ENCODE results near the gene C3orf52.

Gene C3orf52

GRCh38 chr3:112086875-112087524, 811 bp downstream of the C3orf52 start:
- DNase-seq, result peak; percentile 46

- DNase-seq, result no peak
These were observed 1.6 kb downstream of the C3orf52 start for GRCh38 chr3:112087746-112088145.

GRCh38 chr3:112088944-112089343, 2.8 kb downstream of the C3orf52 start:
- DNase-seq, result no peak

GRCh38 chr3:112089956-112090886, 4.0 kb downstream of the C3orf52 start:
- DNase-seq, result peak; percentile 83

GRCh38 chr3:112090887-112091586, 4.8 kb downstream of the C3orf52 start:
- peak; percentile 88 for DNase-seq

GRCh38 chr3:112092496-112093179, 6.4 kb downstream of the C3orf52 start:
- DNase-seq, result peak; percentile 54

- DNase-seq, result no peak
These were observed 7.0 kb downstream of the C3orf52 start for GRCh38 chr3:112093180-112093522.

GRCh38 chr3:112095731-112096130, 9.5 kb downstream of the C3orf52 start:
- no peak for DNase-seq

GRCh38 chr3:112096176-112096575, 10.0 kb downstream of the C3orf52 start:
- no peak for DNase-seq

GRCh38 chr3:112097378-112097777, 11.2 kb downstream of the C3orf52 start:
- peak; percentile 17 for DNase-seq

- DNase-seq, result peak; percentile 74
These were observed 15.7 kb downstream of the C3orf52 start for GRCh38 chr3:112101916-112102315.

- DNase-seq, result no peak
These were observed 18.6 kb downstream of the C3orf52 start for GRCh38 chr3:112104774-112105173.

- DNase-seq, result peak; percentile 91
These were observed 23.1 kb downstream of the C3orf52 start for GRCh38 chr3:112109322-112109721.

GRCh38 chr3:112111785-112112402, 25.7 kb downstream of the C3orf52 start:
- DNase-seq, result peak; percentile 81

- no peak for DNase-seq
These were observed 28.5 kb downstream of the C3orf52 start for GRCh38 chr3:112114576-112115160.

GRCh38 chr3:112115161-112115739, 29.1 kb downstream of the C3orf52 start:
- no peak for DNase-seq

- no peak for DNase-seq
These were observed 29.7 kb downstream of the C3orf52 start for GRCh38 chr3:112115806-112116383.

- no peak for DNase-seq
These were observed 30.6 kb downstream of the C3orf52 start for GRCh38 chr3:112116748-112117186.

GRCh38 chr3:112117415-112117814, 31.2 kb downstream of the C3orf52 start:
- DNase-seq, result no peak

- no peak for DNase-seq
These were observed 31.8 kb downstream of the C3orf52 start for GRCh38 chr3:112117841-112118571.
